ENCODE data around the gene EXD3. TPM values are rescaled to one million over a fixed set of nuclear protein-coding genes. Genes with fewer than 3 reads are reported as not detected.

Gene EXD3
- total RNA-seq, 2 donors from 2014 or later = 5.9 to 6.0 TPM

- H3K4me3 ChIP-seq = peak within 1 kb of the TSS; percentile 45 to 72
- no peak for TF ChIP-seq CTCF (IDR thresholded peaks at IDR 0.05)
- no peaks in the 10 kb centered on the region for H3K9me3 ChIP-seq
- no peaks in the 10 kb centered on the region for H3K27me3 ChIP-seq
- no peaks in the 10 kb centered on the region for H3K36me3 ChIP-seq
- H3K4me1 ChIP-seq = peaks cover 0 to 34% of the 10 kb centered on the region in 2 donors
- peak within 1 kb of the TSS; percentile 65 to 73 for H3K27ac ChIP-seq
- DNase-seq (ENCODE audit: low spot score) = peak; percentile 94
Observed at GRCh38 chr9:137459152-137459600, 36.2 kb upstream of the EXD3 start, which contains the start of gene NSMF. Gene NSMF, minus strand, starts transcription at chr9:137459334. Its CDS starts 232 bp downstream, at chr9:137459102.

GRCh38 chr9:137458194-137459151 is 35.5 kb upstream of the EXD3 start:
- H3K27me3 ChIP-seq = no peaks in the 10 kb centered on the region
- peak overlapping the region; percentile 45 to 72 for H3K4me3 ChIP-seq
- no peak for TF ChIP-seq CTCF (IDR thresholded peaks at IDR 0.05)
- peaks cover 0 to 38% of the 10 kb centered on the region in 2 donors for H3K4me1 ChIP-seq
- H3K36me3 ChIP-seq = no peaks in the 10 kb centered on the region
- no peaks in the 10 kb centered on the region for H3K9me3 ChIP-seq
- H3K27ac ChIP-seq = peak overlapping the region; percentile 38 to 66
- DNase-seq (ENCODE audit: low spot score) = no peak

- no peak for DNase-seq (ENCODE audit: low spot score)
- TF ChIP-seq CTCF (IDR thresholded peaks at IDR 0.05) = no peak
- peak overlapping the region in 1 of 2 donors; percentile 72 for H3K4me3 ChIP-seq
- peak overlapping the region in 1 of 2 donors; percentile 66 for H3K27ac ChIP-seq
- no peaks in the 10 kb centered on the region for H3K9me3 ChIP-seq
- no peaks in the 10 kb centered on the region for H3K27me3 ChIP-seq
- peaks cover 2% of the 10 kb centered on the region for H3K36me3 ChIP-seq
- H3K4me1 ChIP-seq = peaks cover 0 to 42% of the 10 kb centered on the region in 2 donors
Observed at GRCh38 chr9:137457406-137458193, 34.6 kb upstream of the EXD3 start.

GRCh38 chr9:137456864-137457405 is 34.0 kb upstream of the EXD3 start:
- Histone ChIP-seq H3K27ac (peak overlapping the region in 1 of 2 donors; percentile 6), H3K36me3 (peaks cover 5% of the 10 kb centered on the region), H3K4me1 (peaks cover 0 to 42% of the 10 kb centered on the region in 2 donors), H3K27me3 (no peaks in the 10 kb centered on the region), H3K9me3 (no peaks in the 10 kb centered on the region), H3K4me3 (no peak overlapping the region)
- DNase-seq (ENCODE audit: low spot score) = no peak
- TF ChIP-seq CTCF (IDR thresholded peaks at IDR 0.05) = no peak

GRCh38 chr9:137456061-137456863 is 33.3 kb upstream of the EXD3 start:
- TF ChIP-seq CTCF (IDR thresholded peaks at IDR 0.05) = no peak
- Histone ChIP-seq H3K27me3 (no peaks in the 10 kb centered on the region), H3K9me3 (no peaks in the 10 kb centered on the region), H3K4me1 (peaks cover 0 to 42% of the 10 kb centered on the region in 2 donors), H3K36me3 (peaks cover 5% of the 10 kb centered on the region), H3K4me3 (no peak overlapping the region), H3K27ac (no peak overlapping the region)
- no peak for DNase-seq (ENCODE audit: low spot score)

All from right atrium auricular region (tissue), 2 donors.